Sigmoid colon (tissue), 4 donors: ENCODE results near the gene ZDHHC11.

ENCODE experiments used
- CTCF ChIP-seq, 4 experiments: fragments of 450-650 bp in 3 of 4; fragments of 200-600 bp in 1 of 4; IDR thresholded peaks; one replicate each; pipeline ENCODE4 v1.5.1; 2016 to 2019; ENCODE audit warnings: antibody characterized with exemption in 4 of 4, mild to moderate bottlenecking in 3 of 4, moderate library complexity in 2 of 4
- EP300 ChIP-seq, 4 donors: sonication (generic); formaldehyde crosslinking; IDR thresholded peaks; one replicate each; pipeline ENCODE4 v1.6.1; 2017; ENCODE audit warnings: antibody characterized with exemption in 4 of 4
- POLR2A ChIP-seq, 2 donors: fragments of 450-650 bp; IDR thresholded peaks; one replicate each; pipeline ENCODE4 v1.6.1; 2016; ENCODE audit warnings: antibody characterized with exemption in 2 of 2, mild to moderate bottlenecking in 2 of 2, moderate library complexity in 2 of 2
- POLR2AphosphoS5 ChIP-seq, 4 donors: sonication (generic); formaldehyde crosslinking; IDR thresholded peaks; one replicate each; pipeline ENCODE4 v1.6.1; 2017; ENCODE audit warnings: antibody characterized with exemption in 4 of 4

DNA sequence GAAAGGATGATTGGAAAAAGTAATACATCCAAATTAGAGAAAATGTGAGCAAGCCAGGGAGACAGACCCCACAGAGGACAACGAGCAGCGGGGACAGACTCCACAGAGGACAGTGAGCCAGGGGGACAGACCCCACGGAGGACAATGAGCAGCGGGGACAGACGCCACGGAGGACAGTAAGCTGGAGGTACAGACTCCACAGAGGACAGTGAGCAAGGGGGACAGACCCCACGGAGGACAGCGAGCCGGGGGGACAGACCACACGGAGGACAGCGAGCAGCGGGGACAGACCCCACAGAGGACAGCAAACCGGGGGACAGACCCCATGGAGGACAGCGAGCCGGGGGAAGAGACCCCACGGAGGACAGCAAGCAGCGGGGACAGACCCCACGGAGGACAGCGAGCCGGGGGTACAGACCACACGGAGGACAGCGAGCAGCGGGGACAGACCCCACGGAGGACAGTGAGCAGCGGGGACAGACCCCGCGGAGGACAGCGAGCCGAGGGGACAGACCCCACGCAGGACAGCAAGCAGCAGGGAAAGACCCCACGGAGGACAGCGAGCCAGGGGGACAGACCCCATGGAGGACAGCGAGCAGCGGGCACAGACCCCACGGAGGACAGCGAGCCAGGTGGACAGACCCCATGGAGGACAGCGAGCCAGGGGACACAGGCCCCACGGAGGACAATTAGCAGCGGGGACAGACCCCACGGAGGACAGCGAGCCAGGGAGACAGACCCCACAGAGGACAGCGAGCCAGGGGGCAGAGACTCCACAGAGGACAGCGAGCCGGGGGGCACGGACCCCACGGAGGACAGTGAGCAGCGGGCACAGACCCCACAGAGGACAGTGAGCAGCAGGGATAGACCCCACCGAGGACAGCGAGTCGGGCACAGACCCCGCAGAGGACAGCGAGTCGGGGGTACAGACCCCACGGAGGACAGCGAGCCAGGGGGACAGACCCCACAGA is 1.9 kb upstream of the ZDHHC11 start:
- TF ChIP-seq POLR2A (IDR thresholded peaks at IDR 0.05) (no peak), CTCF (IDR thresholded peaks at IDR 0.05) (no peak), EP300 (IDR thresholded peaks at IDR 0.05) (no peak), POLR2AphosphoS5 (IDR thresholded peaks at IDR 0.05) (no peak)
